ENCODE results near the gene BMPR1A.

The BMPR1A gene

DNA sequence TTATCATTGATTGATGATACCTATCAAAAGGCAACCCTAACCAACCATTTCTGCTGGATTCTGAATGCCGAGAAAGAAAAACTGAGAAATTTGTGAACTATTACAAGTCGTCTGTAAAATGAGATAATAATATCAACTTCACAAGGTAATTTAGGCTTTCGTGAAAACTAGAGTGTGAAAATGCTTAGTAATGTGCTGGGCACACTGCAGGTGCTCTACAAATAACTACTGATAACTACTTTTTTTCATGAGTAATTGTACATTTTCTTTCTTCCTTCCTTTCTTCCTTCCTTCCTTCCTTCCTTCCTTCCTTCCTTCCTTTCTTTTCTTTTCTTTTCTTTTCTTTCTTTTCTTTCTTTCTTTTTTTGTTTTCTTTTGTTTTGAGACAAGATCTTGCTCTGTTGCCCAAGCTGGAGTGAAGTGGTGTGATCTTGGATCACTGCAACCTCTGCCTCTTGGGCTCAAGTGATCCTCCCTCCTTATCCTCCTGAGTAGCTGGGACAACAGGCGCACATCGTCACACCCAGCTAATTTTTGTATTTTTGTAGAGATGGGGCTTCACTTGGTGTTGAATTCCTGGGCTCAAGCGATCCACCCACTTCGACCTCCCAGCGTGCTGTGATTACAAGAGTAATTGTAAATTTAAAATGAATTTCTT is 42.9 kb downstream of the BMPR1A start:
- Mint-ChIP-seq H3K27ac (peak overlapping the region; percentile 14), H3K9me3 (no peaks in the 10 kb centered on the region), H3K27me3 (no peaks in the 10 kb centered on the region), H3K36me3 (peaks cover 12% of the 10 kb centered on the region), H3K4me1 (peaks cover 29% of the 10 kb centered on the region), H3K4me3 (no peak overlapping the region)
- ATAC-seq = no peak

DNA sequence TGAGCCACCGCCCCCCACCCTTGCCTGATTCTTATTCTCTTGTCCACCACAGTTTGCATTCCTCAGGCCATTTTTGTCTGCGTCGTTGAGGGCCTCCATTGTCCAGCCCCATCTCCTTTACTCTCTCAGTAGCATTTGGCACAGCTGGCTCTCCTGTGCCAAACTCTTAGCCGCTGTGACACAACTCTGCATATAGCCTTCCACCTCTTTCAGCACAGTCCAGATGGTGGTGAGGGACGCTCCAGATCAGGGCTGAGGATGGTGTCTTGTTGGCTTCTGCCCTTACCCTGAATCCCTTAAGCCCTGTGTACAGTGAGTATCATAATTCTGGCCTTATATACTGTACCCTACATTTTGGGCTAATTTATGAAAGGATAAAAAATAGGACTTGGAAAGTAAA is 45.6 kb downstream of the BMPR1A start:
- H3K4me3 Mint-ChIP-seq = no peak overlapping the region

DNA sequence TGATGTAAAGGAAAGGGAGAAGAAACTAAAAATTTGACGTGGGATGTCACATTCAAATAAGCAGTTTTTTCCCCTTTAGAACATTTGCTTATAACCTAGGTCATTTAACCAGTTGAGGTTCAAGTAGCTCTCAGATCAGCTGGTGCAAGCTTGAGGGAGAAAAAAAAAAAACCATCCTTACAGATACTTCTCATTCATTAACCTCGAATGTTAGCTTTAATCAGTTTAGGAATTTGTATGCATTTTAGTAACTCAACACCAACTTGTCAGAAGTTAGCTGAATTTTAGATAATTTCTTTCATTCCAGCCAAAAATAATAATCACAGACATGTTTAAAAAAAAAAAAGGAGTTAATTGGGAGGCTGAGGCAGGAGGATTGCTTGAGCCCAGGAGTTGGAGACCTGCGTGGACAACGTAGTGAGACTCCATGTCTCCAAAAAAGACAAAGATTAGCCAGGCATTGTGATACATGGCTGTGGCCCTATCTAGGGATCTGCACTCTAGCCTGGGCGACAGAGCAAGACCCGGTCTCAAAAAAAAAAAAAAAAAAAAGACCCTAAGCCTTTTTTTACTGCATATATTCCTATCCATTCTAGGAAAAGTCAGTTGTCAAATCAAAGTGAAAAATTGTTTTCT is 46.2 kb downstream of the BMPR1A start:
- ATAC-seq = no peak
- Mint-ChIP-seq H3K27ac (no peak overlapping the region), H3K9me3 (no peaks in the 10 kb centered on the region), H3K4me3 (no peak overlapping the region), H3K27me3 (no peaks in the 10 kb centered on the region), H3K36me3 (peaks cover 12% of the 10 kb centered on the region), H3K4me1 (peaks cover 32% of the 10 kb centered on the region)

More for the DNA sequence above, 45.6 kb downstream of the BMPR1A start:
- H3K4me1 Mint-ChIP-seq = peaks cover 32% of the 10 kb centered on the region
- H3K9me3 Mint-ChIP-seq = no peaks in the 10 kb centered on the region
- no peak for ATAC-seq
- H3K36me3 Mint-ChIP-seq = peaks cover 12% of the 10 kb centered on the region
- H3K27ac Mint-ChIP-seq = no peak overlapping the region
- no peaks in the 10 kb centered on the region for H3K27me3 Mint-ChIP-seq

DNA sequence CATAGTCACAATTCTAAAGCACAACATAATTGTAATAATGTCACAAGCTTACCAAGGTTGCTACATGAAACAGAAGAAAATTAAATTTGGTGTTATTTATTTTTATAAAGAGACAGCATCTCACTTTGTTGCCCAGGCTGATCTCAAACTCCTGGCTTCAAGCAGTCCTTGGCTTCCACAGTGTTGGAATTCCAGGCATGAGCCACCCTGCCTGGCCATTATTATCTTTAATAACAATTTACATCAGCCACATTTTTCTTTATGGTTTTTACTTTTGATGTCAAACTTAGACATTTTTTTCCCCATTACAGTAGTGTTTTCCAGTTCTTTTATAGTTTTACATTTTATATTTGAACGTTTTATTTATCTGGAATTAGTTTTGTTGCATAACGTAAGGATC is 46.7 kb downstream of the BMPR1A start:
- H3K27ac Mint-ChIP-seq = no peak overlapping the region
- no peaks in the 10 kb centered on the region for H3K9me3 Mint-ChIP-seq
- H3K36me3 Mint-ChIP-seq = peaks cover 12% of the 10 kb centered on the region

DNA sequence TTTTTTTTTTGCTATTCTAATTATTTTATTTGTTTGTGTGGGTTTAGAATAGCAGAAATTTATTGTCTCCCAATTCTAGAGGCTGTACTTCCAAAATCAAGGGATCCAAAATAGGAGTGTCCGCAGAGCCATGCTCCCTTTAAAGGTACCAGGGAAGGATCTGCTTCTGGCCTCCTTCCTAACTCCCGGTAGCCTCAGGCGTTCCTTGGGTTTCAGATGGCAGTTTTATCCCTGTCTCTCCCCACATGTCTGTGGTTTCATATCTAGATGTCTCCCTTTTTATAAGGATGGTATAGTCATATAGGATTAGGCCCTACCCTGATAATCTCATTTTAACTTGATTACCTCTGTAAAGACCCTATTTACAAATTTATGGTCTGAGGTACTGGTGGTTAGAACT is 48.4 kb downstream of the BMPR1A start:
- Mint-ChIP-seq H3K9me3 (no peaks in the 10 kb centered on the region), H3K36me3 (peaks cover 18% of the 10 kb centered on the region), H3K4me1 (peaks cover 19% of the 10 kb centered on the region), H3K27ac (no peak overlapping the region), H3K4me3 (no peak overlapping the region), H3K27me3 (no peaks in the 10 kb centered on the region)
- ATAC-seq = no peak

More for the DNA sequence above, 46.7 kb downstream of the BMPR1A start:
- no peak overlapping the region for H3K4me3 Mint-ChIP-seq
- H3K27me3 Mint-ChIP-seq = no peaks in the 10 kb centered on the region
- H3K4me1 Mint-ChIP-seq = peaks cover 32% of the 10 kb centered on the region
- ATAC-seq = no peak

DNA sequence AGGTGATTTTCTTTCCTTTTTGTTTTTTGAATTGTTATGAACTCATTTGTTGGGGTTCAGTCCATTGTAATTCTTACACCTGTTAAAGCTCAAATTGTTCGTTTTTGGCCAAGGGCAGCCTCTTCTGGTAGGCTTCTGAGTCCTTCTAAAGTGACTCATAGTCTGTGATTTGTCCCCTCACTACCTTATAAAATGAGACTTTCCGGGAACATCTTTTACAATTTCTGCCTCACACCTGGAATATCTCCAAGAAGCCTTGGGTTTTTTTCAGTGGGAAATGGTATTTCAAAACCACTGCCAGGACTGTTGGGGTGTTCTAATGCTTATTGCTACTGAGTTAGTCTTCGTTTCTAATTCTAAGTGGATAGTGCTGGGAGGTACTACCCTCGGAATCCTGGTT is 56.7 kb downstream of the BMPR1A start:
- no peak for ATAC-seq
- no peak overlapping the region for H3K27ac Mint-ChIP-seq
- no peak overlapping the region for H3K4me3 Mint-ChIP-seq

DNA sequence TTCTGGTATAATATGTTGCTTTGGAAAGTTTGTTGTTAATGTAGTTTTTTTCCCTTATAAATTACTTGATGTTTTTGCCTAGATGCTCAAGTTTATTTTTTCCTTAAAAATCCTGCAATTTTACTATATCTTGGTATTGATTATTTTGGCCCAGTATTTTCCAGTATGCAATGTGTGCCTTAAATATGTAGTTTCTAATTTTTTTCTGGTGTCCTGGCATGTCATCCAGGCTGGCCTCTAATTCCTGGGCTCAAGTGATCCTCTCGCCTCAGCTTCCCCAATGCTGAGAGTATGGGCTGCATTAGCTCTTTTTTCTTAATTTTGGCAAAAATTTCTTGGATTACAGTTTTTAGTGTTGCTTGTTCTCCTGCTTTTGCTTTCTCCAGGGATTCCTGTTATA is 57.6 kb downstream of the BMPR1A start:
- H3K27ac Mint-ChIP-seq = no peak overlapping the region

More for the DNA sequence above, 56.7 kb downstream of the BMPR1A start:
- Mint-ChIP-seq H3K27me3 (no peaks in the 10 kb centered on the region), H3K4me1 (peaks cover 18% of the 10 kb centered on the region), H3K9me3 (no peaks in the 10 kb centered on the region), H3K36me3 (peaks cover 25% of the 10 kb centered on the region)

DNA sequence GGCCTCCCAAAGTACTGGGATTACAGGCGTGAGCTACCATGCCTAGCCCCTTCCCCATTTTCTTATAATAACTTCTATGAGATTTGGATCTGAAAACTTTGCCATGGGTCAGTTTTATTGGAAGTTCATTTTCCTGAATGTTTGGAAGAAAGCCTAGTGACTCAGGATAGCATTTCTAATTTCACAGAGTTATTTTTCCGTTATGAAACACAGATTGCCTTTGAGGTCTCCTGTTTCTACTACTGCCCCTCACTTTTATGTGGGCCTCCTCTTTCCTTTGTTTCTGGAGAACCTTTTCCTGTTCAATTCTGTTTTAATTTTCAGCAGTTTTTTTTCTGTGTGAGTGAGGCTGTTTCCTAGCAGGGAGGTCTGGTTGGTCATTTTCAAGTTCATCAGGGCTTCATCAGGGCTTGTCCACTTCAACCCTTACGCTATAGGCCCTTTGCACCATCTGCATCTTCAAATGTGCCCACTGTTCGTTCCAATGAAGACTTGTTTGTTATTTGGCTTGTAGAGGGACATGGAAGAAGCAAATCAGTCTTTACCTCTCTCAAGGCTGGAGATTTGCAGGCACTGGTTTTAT is 58.7 kb downstream of the BMPR1A start:
- no peak for ATAC-seq
- no peak overlapping the region for H3K27ac Mint-ChIP-seq
- H3K4me1 Mint-ChIP-seq = peaks cover 18% of the 10 kb centered on the region
- peaks cover 19% of the 10 kb centered on the region for H3K36me3 Mint-ChIP-seq
- H3K4me3 Mint-ChIP-seq = no peak overlapping the region
- no peaks in the 10 kb centered on the region for H3K9me3 Mint-ChIP-seq
- H3K27me3 Mint-ChIP-seq = no peaks in the 10 kb centered on the region

More for the DNA sequence above, 57.6 kb downstream of the BMPR1A start:
- peaks cover 18% of the 10 kb centered on the region for H3K4me1 Mint-ChIP-seq
- H3K4me3 Mint-ChIP-seq = no peak overlapping the region
- ATAC-seq = no peak
- no peaks in the 10 kb centered on the region for H3K9me3 Mint-ChIP-seq
- H3K27me3 Mint-ChIP-seq = no peaks in the 10 kb centered on the region
- peaks cover 25% of the 10 kb centered on the region for H3K36me3 Mint-ChIP-seq

DNA sequence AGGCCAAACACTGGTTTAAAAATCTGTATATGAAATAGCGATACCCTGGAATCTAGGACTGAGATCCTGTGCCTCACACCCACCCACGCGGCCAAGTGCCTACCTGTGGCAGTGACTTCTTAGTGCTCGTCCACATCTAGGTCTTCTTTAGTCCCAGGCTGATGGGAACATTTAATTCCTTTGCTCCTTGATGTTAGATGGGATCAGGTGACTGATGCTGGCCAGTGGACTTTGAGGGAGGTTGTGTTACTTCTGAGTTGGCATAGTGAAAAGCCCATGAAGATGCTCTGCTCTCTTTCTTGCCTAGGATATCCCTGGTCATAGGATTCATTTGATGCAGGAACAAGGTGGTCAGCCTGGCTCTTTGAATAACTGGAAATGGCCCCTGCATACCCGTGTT is 59.2 kb downstream of the BMPR1A start:
- ATAC-seq = no peak
- H3K27ac Mint-ChIP-seq = no peak overlapping the region
- H3K36me3 Mint-ChIP-seq = peaks cover 14% of the 10 kb centered on the region
- peaks cover 22% of the 10 kb centered on the region for H3K4me1 Mint-ChIP-seq
- H3K27me3 Mint-ChIP-seq = no peaks in the 10 kb centered on the region
- H3K9me3 Mint-ChIP-seq = no peaks in the 10 kb centered on the region
- H3K4me3 Mint-ChIP-seq = no peak overlapping the region

DNA sequence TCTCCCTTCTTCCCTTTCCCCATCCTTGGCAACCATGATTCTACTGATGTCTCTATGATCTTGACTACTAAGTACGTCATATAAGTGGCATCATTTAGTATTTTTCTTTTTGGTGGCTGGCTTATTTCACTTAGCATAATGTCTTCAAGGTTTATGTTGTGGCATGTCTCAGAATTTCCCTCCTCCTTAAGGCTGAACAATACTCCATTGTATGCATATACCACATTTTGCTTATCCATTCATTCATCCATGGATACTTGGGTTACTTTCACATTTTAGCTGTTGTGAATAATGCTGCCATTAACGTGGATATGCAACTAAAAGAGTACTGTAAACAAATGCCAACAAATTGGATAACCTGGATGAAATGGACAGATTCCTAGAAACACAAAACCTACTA is 60.8 kb downstream of the BMPR1A start:
- Mint-ChIP-seq H3K4me1 (peaks cover 22% of the 10 kb centered on the region), H3K27ac (no peak overlapping the region), H3K36me3 (peaks cover 6% of the 10 kb centered on the region), H3K27me3 (no peaks in the 10 kb centered on the region), H3K9me3 (no peaks in the 10 kb centered on the region), H3K4me3 (no peak overlapping the region)
- ATAC-seq = no peak

DNA sequence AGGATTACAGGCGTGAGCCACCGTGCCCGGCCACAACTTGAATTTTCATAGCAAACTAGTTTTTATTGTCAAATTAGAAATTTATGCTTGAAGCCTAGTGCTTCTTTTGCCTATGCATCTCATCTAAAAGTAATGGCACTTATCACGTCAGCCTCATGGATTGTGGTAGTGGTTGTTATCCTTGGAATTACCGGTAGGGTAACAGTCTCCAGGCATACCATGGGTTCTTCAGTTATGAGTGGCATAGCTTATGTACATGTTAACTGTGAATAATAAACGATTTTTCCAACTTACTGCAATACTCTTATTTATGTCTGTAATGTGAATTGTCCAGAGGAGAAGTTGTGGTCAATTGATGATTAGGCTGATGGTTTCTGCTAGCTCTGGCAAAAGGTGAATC is 63.1 kb downstream of the BMPR1A start:
- peaks cover 8% of the 10 kb centered on the region for H3K4me1 Mint-ChIP-seq
- H3K36me3 Mint-ChIP-seq = peaks cover 6% of the 10 kb centered on the region
- no peak overlapping the region for H3K4me3 Mint-ChIP-seq
- ATAC-seq = no peak
- no peak overlapping the region for H3K27ac Mint-ChIP-seq
- no peaks in the 10 kb centered on the region for H3K9me3 Mint-ChIP-seq
- H3K27me3 Mint-ChIP-seq = no peaks in the 10 kb centered on the region

DNA sequence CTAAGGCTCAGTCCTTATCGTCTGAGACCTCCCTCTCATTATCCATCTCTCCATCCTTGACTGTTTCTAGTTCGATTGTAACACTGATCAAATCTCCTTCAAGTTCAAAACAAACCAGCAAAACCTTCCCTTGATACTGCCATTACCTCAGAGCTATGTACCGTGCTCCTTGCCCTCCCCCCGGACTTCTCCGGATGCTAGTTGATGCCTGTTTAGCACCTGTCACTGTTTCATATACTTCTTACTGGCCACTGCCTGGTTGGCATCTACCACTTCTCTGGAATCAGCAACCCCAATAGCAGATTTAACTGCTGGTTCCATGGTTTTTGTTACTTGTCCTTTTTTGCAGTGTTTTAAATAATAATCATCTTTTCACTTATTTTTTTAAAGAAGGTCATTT is 64.1 kb downstream of the BMPR1A start:
- no peak for ATAC-seq

DNA sequence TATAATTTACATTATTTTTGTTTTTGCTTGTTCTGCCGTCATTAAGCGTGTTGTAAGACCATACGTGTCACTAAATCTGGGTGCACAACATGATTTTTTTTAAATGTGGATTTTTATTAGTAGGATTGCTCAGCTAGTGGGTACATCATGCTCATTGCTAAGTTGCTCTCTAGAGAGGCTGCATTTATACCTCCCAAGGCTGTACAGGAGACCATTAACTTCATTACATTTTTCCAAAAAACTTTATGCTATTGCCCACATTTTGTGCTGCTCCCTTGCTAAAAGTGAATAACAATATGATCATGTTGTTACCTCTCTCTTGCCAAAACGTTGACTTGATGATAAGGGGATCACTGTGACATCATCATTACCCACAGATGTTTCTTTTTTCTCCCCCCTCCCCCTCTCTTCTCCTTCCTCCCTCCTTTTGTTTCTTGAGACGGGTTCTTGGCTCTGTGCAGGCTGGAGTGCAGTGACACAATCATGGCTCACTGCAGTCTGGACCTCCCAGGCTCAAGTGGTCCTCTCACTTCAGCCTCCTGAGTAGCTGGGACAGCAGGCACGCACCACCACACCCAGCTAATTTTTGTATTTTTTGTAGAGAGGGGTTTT is 65.1 kb downstream of the BMPR1A start:
- ATAC-seq = no peak
- Mint-ChIP-seq H3K27me3 (no peaks in the 10 kb centered on the region), H3K9me3 (no peaks in the 10 kb centered on the region), H3K4me3 (no peak overlapping the region), H3K27ac (no peak overlapping the region), H3K36me3 (peaks cover 6% of the 10 kb centered on the region), H3K4me1 (peaks cover 4% of the 10 kb centered on the region)

More for the DNA sequence above, 64.1 kb downstream of the BMPR1A start:
- Mint-ChIP-seq H3K27me3 (no peaks in the 10 kb centered on the region), H3K4me3 (no peak overlapping the region), H3K4me1 (peaks cover 4% of the 10 kb centered on the region), H3K27ac (no peak overlapping the region), H3K9me3 (no peaks in the 10 kb centered on the region), H3K36me3 (peaks cover 6% of the 10 kb centered on the region)

DNA sequence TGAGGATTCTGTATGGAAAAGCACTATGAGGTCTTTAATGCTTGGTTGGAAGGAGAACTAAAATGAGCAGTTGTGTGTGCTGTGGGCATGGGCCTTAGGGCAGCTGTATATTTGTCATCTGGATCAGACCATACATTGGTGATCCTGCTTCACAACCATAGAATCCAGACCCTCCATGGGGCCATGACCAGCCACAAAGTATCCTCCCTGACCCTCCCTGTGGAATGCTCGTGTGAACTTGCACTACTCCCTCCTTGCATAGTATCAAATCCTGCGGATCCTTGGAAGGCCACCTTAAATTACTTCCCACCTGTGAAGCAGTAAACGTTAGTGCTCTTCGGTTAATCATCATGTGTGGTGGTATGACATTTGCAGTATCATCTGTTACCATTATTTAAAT is 67.1 kb downstream of the BMPR1A start:
- no peak for ATAC-seq

DNA sequence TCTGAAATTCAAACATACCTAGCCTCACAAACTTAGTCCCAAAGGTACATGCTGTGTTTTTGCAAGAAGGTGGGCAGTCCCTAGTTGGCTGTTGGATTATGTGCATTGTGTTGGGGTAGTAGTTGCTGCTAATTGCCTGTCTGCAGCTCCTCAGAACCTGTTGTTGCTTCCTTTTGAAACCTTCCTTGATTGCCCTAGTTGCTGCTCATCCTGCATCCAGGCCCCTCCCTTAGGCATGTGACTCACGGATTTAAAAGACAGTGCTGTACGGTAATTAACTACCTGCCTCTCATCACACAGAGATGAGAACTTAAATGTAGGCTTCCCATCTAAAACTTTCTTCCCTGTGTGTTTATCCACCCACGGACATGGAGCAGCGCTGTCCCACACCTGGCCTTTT is 67.7 kb downstream of the BMPR1A start:
- Mint-ChIP-seq H3K36me3 (no peaks in the 10 kb centered on the region), H3K27ac (no peak overlapping the region), H3K27me3 (no peaks in the 10 kb centered on the region), H3K4me3 (no peak overlapping the region), H3K4me1 (peaks cover 9% of the 10 kb centered on the region), H3K9me3 (no peaks in the 10 kb centered on the region)
- no peak for ATAC-seq

More for the DNA sequence above, 67.1 kb downstream of the BMPR1A start:
- no peaks in the 10 kb centered on the region for H3K36me3 Mint-ChIP-seq
- no peak overlapping the region for H3K4me3 Mint-ChIP-seq
- no peaks in the 10 kb centered on the region for H3K27me3 Mint-ChIP-seq
- no peaks in the 10 kb centered on the region for H3K9me3 Mint-ChIP-seq
- no peak overlapping the region for H3K27ac Mint-ChIP-seq
- peaks cover 9% of the 10 kb centered on the region for H3K4me1 Mint-ChIP-seq

All from stimulated activated memory B cell treated with anti-CD40 and anti-IgM and Interleukin-4, amounts not matched to agents 10 μg/mL and 1 μg/mL and 100 μg/mL, for 72 hours (primary cell).